Activated gamma-delta T cell treated with Interleukin-2 at 50 U/mL for 16 hours (primary cell): ENCODE data around the gene EDAR.

ENCODE experiments used
- DNase-seq: peaks from one replicate; pipeline ENCODE4 v3.0.0-alpha.2; 2020

Gene EDAR

DNA sequence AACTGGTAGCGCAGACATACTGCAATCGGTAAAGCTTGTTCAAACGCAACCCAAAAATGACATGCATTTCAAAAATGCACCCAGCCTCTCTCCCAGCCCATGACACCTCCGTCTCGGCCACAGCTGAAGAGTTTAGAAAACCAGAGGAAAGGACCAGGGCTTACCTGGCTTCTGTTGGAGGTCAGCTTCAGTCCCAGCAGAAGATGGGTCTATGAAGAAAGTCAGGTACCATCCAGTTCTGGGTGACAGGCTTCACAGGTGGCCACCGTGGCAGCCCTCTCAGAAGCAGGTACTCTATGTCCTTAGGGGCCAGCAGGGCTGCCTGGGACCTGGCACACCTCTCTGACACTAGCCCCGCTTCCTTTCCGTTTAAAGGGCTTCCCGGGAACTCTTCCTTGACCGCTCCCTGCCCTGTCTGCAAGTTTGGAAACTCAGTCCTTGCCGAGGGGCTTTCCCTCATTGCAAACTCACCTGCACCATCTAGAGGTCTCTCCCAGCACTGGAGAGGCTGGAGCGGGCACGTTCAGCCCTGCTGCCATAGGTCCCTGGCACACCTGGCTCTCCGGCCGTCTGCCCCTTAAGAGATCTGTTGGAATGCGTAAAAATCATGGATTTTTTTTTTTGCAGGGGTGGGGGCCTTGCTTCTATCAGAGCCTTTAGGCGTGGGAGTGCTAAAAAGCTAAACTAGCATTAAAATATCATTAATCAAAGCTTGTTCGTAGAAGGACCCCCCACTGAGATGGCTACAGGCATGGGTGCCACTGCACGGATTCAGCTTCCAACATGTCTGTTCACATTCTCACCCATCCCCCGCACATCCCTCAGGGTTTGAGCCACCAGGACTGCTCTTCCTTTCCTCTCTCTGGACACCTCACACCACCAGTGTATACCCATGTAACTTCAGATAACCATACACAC is at the start of gene EDAR:
EDAR (minus strand) TSS at position 425 of the 918 bp plus-strand sequence. CDS start 58,206 bp downstream, outside the sequence.
- DNase-seq = peak; percentile 37

DNA sequence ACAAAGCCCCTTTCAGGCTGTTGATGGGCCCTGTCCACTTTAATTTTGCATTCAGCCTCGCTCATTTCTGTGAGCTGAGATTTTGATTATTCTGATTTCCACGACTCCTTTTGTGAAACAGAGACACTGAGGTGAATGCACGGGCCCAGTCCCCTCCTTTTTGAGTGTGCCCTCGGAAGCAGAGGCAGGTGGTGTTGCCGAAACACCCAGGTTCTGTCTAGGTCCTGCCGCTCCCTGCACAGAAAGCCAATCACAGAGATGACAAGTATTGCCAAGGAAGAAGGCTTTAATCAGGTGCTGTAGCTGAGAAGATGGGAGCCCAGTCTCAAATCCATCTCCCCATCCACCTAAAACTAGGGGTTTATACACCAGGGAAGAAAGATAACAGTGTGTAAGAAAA is 44.2 kb upstream of the EDAR start:
- no peak for DNase-seq

DNA sequence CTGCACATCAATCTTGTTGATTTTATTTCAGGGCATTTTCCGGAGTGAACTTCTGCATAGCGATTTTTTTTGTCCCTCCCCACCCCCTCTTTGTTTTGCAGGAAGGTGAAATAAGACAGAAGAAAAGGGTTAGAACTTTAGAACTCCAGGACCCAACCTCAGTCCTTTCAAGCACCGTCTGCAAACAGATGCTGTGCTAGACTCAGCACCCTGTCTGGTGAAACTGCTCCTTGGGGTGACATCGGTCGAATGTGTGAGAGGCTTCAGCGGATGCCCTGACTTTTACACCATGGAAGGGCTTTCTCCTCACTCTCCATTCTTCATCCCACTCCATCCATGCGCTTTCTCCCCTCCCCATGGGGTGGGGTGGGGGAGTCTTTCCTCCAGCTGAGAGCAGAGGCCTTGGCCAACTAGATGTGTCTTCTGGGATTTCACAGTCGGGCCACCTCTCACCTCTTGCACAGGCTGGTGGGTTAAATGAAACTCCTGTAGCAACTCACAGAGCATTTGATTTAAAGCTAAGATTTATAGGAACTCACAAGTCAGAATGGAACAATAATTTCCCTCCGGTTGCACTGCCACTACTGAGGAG is 43.3 kb upstream of the EDAR start:
- DNase-seq = peak; percentile 48

DNA sequence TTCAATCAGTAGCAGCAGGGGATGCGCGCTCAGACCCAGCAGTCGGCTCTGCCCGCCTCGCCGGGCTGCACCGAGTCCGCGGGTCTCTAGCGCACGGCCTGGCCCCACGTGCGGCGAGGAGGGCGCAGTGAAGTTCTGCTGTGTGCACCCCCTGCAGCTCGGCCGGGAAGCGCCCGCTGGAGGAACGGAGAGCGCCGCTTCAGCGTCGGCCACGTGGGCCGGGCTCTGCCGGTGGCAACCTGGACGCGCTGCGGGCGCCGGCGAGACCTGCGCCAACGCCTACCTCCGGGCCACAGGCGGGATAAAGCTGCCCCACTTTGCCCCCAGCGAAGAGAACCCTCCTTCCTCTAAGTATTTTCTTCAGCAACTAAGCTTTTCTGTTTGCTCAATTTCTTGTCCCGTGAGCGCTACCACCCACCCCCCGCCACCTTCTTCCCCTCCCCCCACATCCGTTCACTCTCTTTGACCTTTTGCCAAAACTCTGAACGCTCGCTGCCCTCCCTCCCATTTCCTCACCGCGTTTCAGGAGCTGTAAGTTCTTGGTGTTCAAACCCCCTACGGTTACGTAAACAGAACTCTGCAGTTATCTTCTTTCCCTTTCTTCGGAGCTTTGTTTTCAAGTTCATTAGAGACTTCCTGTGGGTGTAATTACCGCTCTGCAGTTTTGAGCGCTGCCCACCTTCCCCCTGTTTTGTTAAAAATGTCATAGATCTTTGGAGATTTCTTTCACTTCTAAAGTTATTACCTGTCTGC is 42.6 kb upstream of the EDAR start:
- DNase-seq = peak; percentile 78

DNA sequence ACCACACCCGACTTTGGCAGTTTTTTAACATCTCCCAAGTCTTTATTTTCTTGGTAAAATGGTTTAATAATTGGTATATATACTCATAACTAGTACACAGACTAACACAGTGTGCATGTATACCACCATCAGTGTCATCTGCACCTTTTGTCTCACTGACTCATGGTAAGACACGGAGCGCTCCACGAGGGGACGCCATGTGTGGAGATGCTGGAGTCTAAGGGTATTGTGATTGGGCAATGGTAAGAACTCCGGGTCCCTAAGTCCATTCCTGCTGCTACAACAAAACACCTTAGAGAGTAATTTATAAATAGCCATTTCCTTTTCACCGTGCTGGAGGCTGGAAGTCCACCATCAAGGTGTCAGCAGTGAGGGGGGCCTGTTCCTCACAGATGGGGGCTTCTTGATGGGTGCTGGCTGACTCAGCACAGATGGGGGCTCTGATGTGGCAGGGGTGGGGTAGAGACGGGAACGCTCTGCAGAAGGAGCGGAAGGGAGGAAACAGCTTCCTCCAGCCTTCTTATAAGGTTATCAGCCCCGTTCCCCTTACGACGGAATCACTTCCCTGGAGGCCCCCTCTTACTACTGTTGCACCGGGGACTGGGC is 42.0 kb upstream of the EDAR start:
- no peak for DNase-seq

DNA sequence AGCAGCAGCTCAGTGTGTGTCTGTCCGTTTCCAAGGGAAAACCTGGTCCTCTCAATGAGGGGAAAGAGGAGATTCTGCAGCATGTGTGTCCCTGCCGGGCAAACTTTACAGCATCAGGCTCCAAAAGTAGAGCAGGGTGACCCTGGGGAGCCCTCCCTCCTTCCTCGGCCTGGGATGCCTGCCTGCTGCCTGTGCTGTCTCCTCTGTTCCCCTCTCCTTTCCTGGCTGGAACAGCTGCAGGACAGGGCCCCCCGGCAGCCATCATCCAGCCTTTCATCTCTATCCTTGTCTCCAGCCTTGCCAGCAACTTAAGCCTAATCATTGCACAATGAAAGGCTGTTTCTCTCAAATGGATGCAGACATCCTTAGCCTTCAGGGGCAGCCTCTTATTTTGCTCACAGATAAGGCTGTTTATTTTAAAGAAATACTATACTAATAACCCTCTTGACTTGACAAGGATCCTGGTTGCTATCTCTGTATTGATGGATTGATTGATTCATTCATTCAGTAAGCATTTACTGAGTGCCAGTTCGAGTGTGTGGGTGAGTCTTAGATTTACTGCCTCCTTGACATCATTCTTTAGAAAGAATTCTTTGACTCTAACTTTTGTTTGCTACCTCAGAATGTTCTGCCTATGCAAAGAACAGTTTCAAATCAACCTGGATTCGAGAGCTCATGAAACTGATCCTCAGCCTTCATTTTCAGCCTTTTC is 40.6 kb upstream of the EDAR start:
- DNase-seq = no peak

DNA sequence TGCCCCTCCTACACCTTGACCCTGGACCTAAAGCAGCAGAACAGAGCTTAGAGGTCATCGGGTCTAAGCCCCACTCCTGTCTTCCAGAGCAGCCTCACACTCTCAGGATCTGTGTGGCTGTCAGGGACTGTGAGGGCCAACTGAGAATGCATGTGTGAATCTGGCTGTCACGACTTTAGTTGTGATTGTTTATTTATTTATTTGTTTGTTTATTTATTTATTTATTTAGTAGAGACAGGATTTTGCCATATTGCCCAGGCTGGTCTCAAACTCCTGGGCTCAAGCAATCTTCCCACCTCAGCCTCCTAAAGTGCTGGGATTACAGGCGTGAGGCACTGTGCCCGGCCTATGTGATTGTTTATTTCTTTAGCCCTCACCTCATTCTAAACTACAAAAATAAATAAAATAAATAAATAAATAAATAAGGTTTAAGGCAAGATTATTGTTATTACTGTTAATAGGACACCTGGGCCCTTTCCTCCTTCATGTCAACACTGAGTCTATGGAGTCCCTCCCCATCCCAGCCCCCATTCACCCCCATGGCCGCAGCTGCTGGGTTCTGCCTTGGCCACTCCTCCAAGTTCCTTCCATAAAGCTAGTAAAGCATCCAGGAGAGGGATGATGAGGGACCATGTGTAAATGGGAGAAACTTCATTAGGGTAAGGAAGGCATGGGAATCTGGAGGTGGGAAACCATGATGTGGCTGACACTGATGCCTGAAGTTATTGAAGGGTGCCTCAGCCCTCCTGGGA is 39.9 kb upstream of the EDAR start:
- DNase-seq = no peak

DNA sequence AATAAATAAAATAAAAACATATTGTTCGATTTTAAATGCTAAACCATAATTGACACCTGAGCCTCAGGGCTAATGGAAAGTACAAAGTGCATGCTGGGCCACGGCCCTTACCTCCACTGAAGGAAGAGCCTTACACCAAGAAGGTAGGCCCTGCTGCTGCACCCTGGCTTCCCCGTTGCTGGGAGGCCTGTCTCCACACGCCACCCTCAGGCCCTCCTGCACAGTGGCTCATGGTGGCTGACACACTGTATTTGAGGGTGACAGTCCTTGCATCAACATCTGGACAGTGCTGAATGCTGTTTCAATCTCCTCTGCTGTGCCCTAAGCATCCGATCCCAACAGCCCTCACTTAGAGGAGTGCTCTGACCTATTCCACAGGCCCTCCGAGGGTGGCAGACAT is 39.3 kb upstream of the EDAR start:
- no peak for DNase-seq

DNA sequence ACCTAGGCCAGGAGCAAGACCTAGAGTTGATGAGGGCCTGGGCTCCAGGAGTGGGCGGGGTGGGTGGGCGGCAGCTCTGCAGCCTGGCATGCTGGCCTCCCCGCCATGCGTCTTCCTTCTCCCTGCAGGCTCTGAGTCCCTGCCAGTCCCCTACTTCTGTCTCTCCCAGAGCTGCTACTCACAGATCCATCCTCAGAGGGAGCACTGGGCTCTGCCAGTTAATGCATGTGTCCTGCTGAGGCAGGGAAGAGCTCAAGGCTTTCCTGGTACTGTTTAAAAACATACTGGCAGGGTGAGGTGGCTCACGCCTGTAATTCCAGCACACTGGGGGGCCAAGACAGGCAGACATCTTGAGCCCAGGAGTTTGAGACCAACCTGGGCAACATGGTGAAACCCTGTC is 38.7 kb upstream of the EDAR start:
- no peak for DNase-seq

DNA sequence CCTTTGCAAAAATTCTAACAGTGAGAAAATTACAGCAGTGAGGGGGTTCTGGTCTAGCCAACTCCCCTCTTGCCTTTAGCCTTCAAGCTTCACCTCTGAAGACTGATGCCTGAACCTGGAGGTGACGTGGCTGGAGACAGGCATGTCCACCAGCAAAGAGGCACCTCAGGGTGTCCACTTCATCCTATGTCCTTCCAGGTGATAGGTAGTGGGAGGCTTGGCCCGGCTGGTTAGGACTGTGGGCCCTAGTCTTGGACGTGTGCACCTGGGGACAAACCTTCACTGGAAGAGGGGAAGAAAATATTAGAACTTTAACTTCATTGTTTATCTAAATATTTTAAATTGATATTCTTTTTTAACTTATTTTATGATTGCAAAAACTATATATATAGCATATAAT is 35.5 kb upstream of the EDAR start:
- DNase-seq = no peak

DNA sequence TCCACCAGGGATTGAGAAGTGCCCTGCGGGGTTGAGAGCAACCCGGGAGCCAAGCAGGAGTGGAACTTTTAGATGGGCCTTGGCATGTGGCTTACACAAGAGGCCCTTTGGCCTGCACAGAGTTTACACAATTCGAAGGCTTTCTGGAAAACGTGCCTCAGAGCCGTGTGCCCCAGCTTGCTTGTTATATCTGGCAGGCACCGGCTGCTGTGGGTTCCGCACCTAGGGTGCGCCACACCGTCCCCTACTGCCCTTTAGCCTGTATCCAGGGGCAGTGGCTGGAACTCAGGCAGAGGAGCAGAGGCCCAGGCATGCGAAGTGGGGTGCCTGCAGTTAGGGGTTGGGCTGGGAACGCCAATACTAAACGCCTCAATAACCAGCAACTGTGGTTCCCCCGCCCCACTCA is 32.9 kb upstream of the EDAR start:
- no peak for DNase-seq

DNA sequence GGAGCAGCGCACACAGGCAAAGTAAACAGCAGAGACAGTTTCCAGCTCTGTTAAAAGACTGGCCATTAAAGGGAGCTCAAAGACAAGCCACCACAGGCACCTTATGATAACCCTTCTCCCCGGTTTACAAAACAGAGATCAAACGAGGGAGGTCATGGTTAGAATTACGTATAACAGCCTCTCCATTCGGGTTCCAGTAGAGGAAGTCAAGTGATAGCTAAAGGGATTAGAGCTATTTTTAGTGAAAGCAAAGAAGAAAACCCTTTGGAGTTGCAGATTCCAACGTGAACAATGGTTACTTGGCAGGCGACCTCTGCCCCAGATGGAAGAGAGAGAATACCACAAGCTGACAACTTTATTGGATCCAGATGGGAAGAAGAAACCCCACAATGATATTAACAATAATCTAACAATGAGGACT is 31.2 kb upstream of the EDAR start:
- no peak for DNase-seq

DNA sequence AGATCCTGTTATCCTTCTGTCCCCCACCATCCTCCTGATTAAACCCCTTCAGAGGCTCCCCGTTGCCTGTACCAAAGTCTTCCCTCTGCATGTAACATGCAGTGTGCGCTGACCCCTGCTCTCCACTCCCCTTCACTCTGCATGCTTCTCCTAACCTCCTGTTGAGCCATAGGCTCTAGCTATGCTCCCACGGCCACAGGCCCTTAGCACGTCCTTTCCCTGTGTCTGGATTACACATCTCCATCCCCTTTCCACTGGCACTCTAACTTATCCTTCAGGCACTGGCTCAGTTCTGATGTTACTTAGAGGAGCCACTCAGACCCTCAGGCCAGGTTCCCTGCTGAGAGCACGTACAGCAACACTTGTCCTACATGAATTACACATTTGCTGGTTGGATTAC is 29.4 kb upstream of the EDAR start:
- DNase-seq = no peak

DNA sequence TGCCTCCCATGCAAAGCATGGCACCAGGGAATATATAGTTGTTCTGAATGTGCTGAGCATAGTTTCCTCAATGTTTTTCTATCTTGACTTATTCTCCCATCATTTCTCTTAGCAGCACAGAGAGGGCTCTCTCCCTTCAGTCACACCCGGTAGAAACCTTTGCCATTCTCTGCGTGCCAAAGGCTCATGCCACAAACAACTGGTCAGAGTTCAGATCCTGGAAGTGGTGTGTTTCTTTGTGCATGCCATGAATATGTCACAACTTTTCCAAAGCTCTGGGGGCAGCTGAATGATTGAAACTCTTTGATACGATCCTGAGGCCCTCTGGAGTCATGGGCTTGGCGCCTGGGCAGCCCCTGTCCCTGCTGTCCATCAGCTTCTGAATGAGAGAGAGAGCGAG is 28.0 kb upstream of the EDAR start:
- no peak for DNase-seq

DNA sequence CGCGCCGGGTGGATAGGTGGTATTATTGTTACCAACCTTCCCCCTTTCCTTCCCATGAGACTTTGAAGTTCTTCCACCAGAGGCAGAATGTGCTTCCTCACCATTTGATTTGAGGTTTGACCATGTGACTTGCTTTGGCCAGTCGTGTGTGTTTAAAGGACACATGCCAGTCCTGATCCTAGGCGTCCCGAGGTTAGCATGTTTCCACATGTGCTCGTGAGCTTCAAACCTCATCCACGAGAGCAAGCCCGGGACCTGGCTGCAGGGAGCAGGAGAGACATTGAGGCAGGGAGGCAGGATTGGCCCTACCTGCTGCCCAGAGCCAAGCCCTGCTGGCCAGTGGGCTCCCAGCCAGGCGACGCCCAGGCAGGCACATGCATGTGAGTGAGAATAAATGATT is 27.4 kb upstream of the EDAR start:
- DNase-seq = no peak

DNA sequence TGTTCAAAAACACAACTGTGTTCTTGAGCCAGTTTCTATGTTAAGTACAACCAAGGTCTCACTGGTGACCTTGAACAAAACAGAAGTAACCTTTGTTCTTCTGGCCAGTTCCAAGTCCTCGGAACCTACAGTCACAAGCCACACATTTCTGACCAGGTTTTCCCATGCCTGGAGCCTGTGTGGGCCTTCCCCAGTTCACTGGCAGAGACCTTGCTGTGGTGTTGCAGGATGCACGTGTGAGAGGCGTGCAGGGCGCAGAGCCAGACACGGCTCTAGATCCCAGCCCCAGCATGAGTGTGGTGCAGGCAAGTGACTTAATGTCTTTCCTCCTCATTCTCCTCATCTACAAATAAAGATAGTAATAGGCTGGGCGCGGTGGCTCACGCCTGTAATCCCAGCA is 25.5 kb upstream of the EDAR start:
- no peak for DNase-seq

DNA sequence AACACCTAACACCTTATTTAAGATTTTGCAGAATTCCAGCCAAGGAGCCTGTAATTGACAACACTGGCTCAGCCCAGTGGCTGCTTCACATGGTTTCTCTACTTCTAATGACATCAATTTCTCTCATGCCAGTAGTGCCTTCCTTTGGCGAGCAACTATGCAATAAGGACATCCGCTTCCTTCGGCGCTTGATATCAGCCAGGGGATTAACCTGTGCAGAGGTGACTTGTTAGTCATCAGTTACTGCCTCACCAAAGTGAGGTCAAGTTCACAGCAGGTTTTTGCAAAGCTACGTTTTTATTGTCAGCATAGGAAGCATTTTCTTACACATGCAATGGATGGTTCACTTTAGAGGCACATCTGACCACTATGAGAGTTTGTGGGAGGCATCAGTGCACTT is 24.0 kb upstream of the EDAR start:
- no peak for DNase-seq

DNA sequence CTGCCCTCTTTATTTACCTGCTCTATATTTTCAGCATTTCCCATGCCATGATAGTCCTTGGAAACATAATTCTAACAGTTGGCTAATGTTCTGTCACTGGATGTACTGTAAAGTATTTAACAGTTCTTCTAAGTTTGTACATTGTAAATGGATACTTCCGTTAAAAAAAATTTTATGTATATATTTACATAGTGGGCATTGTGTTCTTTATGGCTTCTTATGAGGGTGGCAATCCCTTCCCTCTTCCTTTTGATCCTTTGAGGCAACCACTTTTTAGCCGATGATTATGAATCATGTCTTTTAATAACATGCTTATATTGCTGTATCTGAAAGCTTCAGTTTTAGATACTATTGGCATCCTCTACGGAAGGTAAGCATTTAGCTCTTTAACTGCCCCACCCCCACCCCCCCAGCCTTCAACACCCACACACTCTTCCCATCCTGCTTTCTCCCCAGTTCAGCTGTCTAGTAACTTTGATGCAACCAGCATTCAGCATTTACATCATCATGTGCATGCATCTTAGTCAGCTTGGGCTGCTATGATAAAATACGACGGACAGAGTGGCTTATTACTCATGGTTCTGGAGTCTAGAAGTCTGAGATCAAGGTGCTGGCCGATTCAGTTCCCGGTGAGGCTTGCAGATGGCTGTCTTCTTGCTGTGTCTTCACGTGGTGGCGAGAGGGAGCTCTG is 21.0 kb upstream of the EDAR start:
- no peak for DNase-seq

DNA sequence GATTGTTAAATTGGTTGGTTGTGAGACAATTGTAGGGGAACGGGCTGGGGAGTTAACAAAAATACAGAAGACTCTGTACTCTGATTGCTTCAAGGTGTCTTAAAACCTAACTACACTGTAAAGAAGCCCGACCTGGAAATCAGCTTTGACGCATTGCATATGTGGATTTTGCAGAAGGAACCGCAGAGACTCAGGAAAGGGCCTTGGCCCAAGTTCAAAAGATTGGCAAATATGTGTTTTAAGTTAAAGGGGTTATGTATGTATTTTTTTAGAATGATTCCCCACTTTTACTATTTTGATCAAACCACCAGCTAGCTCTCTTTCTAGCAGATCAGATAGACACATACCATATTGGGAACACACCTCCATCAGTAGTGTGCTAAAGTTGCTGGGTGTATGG is 18.0 kb upstream of the EDAR start:
- no peak for DNase-seq

DNA sequence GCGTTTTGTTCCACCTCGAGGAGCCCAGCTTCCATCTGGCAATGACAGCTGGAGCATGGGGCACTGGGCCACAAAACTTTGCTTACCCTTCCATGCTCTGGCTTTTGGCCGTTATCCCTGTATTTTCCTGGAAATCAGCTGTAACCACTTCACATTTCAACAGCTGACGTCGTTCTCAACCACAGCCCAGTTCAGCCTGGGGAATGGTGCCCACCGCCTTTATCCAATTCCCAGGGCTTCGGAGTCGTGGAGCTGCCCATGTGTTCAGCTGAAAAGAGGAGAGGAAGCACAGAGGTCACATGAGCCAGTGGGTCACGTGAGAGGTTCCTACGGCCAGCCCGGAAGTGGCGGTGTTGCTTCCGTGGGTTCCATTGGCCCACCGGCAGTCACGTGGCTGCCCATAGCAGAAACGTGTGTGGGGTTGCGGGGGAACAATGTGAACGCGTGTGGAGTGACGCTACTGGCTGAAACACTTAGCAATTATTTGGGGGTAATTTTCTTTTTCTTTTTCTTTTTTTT is 16.7 kb upstream of the EDAR start:
- DNase-seq = no peak

DNA sequence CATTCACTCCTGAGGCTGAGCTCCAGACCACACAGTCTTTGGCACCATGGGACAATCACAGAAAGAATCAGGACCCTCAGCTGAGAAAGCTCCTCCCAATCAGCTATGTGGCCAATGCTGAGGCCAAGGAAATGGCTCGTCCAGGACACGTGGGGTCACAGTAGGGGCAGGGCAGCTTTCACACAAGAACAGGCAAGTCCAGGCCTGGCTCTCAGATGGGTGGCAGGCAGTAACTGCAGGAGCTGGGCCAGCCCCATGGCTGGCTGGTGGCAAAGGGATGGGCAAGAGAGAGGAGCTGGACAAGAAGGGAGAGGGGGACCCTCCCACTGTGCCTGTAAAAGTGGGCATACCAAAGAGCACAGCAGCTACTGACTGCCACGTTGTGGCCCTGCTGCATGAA is 12.2 kb upstream of the EDAR start:
- DNase-seq = no peak
